NT2/D1 (cell line): ENCODE results near the gene ARGLU1.

ENCODE experiments used
- DNase-seq: peaks from one replicate; pipeline ENCODE4 v3.0.0-alpha.2; 2011; ENCODE audit warnings: low read depth, low spot score
- H3K27me3 ChIP-seq: 2 replicates; pipeline ENCODE4 v1.6.0; 2011; ENCODE audit warnings: mild to moderate bottlenecking; ENCODE audit not compliant: insufficient read length, insufficient read depth
- H3K36me3 ChIP-seq: 2 replicates; pipeline ENCODE4 v1.6.1; 2011; ENCODE audit warnings: mild to moderate bottlenecking, low read length, mixed read lengths; ENCODE audit not compliant: insufficient read depth, insufficient read length
- H3K4me1 ChIP-seq: 2 replicates; pipeline ENCODE4 v1.5.1; 2011; ENCODE audit not compliant: insufficient read depth, insufficient read length
- H3K4me3 ChIP-seq: 2 replicates; pipeline ENCODE4 v1.5.1; 2011; ENCODE audit warnings: low read depth; ENCODE audit not compliant: insufficient read length
- H3K9ac ChIP-seq: 2 replicates; pipeline ENCODE4 v1.6.0; 2011; ENCODE audit warnings: low read depth; ENCODE audit not compliant: insufficient read length
- H3K9me3 ChIP-seq: 2 replicates; pipeline ENCODE4 v1.5.1; 2011; ENCODE audit warnings: mild to moderate bottlenecking, low read length; ENCODE audit not compliant: insufficient read depth
- SUZ12 ChIP-seq: IDR thresholded peaks from 2 replicates; pipeline ENCODE4 v1.6.1; 2011; ENCODE audit not compliant: insufficient read length, insufficient read depth; ENCODE audit errors: extremely low read depth
- YY1 ChIP-seq: IDR thresholded peaks from 2 replicates; pipeline ENCODE4 v1.6.1; 2011; ENCODE audit not compliant: insufficient read length, insufficient read depth
- ZNF274 ChIP-seq: IDR thresholded peaks from 2 replicates; pipeline ENCODE4 v1.6.1; 2011; ENCODE audit warnings: mild to moderate bottlenecking, low read depth, low read length

The ARGLU1 gene

GRCh38 chr13:106596275-106596937 is 28.5 kb upstream of the ARGLU1 start:
- Histone ChIP-seq H3K36me3 (no peaks in the 10 kb centered on the region), H3K9ac (no peak overlapping the region), H3K4me1 (no peaks in the 10 kb centered on the region), H3K27me3 (no peaks in the 10 kb centered on the region), H3K4me3 (no peak overlapping the region), H3K9me3 (no peaks in the 10 kb centered on the region)
- no peak for TF ChIP-seq ZNF274
- TF ChIP-seq SUZ12 = no peak
- TF ChIP-seq YY1 = no peak
- no peak for DNase-seq

GRCh38 chr13:106595625-106596024 is 27.7 kb upstream of the ARGLU1 start:
- H3K27me3 ChIP-seq = no peaks in the 10 kb centered on the region
- DNase-seq = no peak
- no peak overlapping the region for H3K9ac ChIP-seq
- no peak overlapping the region for H3K4me3 ChIP-seq
- TF ChIP-seq SUZ12 (no peak), YY1 (no peak), ZNF274 (no peak)
- no peaks in the 10 kb centered on the region for H3K36me3 ChIP-seq
- no peaks in the 10 kb centered on the region for H3K4me1 ChIP-seq
- no peaks in the 10 kb centered on the region for H3K9me3 ChIP-seq

DNA sequence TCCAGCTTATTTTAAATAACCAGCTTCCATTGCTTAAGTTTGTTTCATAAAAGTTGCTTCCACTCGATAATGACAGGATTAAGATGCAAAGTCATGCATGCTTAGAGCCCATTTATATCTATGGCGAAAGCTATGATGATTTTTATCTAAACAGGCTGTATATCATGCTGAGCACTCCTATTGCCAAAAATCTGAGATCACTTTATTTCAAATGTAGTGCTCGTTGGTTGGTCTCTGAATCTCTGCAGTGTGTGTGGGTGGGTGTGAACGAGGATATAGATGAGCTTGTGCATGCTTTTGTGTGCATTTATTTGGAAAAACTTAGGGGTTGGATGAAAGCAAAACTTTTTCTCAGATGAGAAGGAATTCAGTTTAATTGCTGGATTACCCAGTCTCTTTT is 27.0 kb upstream of the ARGLU1 start:
- Histone ChIP-seq H3K36me3 (no peaks in the 10 kb centered on the region), H3K4me3 (no peak overlapping the region), H3K9me3 (no peaks in the 10 kb centered on the region), H3K9ac (no peak overlapping the region), H3K4me1 (no peaks in the 10 kb centered on the region), H3K27me3 (no peaks in the 10 kb centered on the region)
- no peak for DNase-seq
- no peak for TF ChIP-seq YY1
- no peak for TF ChIP-seq SUZ12

GRCh38 chr13:106593132-106593531 is 25.2 kb upstream of the ARGLU1 start:
- no peak overlapping the region for H3K9ac ChIP-seq
- H3K36me3 ChIP-seq = no peaks in the 10 kb centered on the region
- H3K9me3 ChIP-seq = no peaks in the 10 kb centered on the region
- H3K4me1 ChIP-seq = no peaks in the 10 kb centered on the region
- no peak overlapping the region for H3K4me3 ChIP-seq
- no peak for TF ChIP-seq ZNF274
- no peak for TF ChIP-seq YY1
- no peak for TF ChIP-seq SUZ12
- no peak for DNase-seq
- H3K27me3 ChIP-seq = no peaks in the 10 kb centered on the region

GRCh38 chr13:106591299-106591698 is 23.4 kb upstream of the ARGLU1 start:
- Histone ChIP-seq H3K36me3 (no peaks in the 10 kb centered on the region), H3K27me3 (no peaks in the 10 kb centered on the region), H3K4me3 (no peak overlapping the region), H3K4me1 (no peaks in the 10 kb centered on the region), H3K9ac (no peak overlapping the region), H3K9me3 (peaks cover 3% of the 10 kb centered on the region; the same call in 1 of the 2 replicates)
- DNase-seq = no peak
- TF ChIP-seq ZNF274 (no peak), SUZ12 (no peak), YY1 (no peak)

- peaks cover 15% of the 10 kb centered on the region for H3K9me3 ChIP-seq
- H3K27me3 ChIP-seq = no peaks in the 10 kb centered on the region
- H3K4me3 ChIP-seq = no peak overlapping the region
- no peaks in the 10 kb centered on the region for H3K4me1 ChIP-seq
- no peak overlapping the region for H3K9ac ChIP-seq
- H3K36me3 ChIP-seq = no peaks in the 10 kb centered on the region
- DNase-seq = no peak
- TF ChIP-seq ZNF274 = no peak
- no peak for TF ChIP-seq YY1
- TF ChIP-seq SUZ12 = no peak
Observed at GRCh38 chr13:106589716-106590115, 21.8 kb upstream of the ARGLU1 start.

DNA sequence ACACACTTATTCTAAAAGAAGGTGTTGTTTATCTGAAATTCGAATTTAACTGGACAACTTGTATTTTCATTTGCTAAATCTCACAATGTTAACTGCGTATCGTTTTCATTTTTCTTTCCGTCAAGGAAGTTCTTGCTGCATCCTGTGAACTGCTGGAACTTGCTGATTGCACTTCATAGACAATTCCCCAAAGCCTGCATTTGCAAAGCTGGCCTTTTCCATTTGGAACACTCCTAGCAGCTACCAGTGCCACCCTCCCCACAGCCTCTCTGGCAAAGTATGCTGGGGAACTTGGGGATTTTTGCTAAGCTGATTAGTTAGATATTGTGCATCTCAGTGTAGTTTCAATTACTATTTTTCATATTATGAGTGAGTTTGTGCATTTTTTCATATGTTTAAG is 20.4 kb upstream of the ARGLU1 start:
- no peak overlapping the region for H3K9ac ChIP-seq
- H3K27me3 ChIP-seq = no peaks in the 10 kb centered on the region
- H3K4me1 ChIP-seq = no peaks in the 10 kb centered on the region
- no peak for DNase-seq
- peaks cover 21% of the 10 kb centered on the region for H3K9me3 ChIP-seq
- no peaks in the 10 kb centered on the region for H3K36me3 ChIP-seq
- TF ChIP-seq YY1 (no peak), SUZ12 (no peak), ZNF274 (no peak)
- no peak overlapping the region for H3K4me3 ChIP-seq

- Histone ChIP-seq H3K9me3 (peaks cover 21% of the 10 kb centered on the region), H3K4me3 (no peak overlapping the region), H3K36me3 (no peaks in the 10 kb centered on the region), H3K9ac (no peak overlapping the region), H3K4me1 (no peaks in the 10 kb centered on the region), H3K27me3 (no peaks in the 10 kb centered on the region)
- TF ChIP-seq SUZ12 (no peak), YY1 (no peak), ZNF274 (no peak)
- DNase-seq = no peak
Observed at GRCh38 chr13:106587787-106588186, 19.9 kb upstream of the ARGLU1 start.
